Body of pancreas (tissue), 4 donors: ENCODE data around the gene NRARP.

Experiments
- CTCF ChIP-seq, 7 experiments: fragments of 450-650 bp in 4 of 7; fragments of 200-600 bp in 3 of 7; sonication (generic) in 3 of 7; IDR thresholded peaks; one replicate each; pipeline ENCODE4 v1.5.1; 2016 to 2019; ENCODE audit warnings: antibody characterized with exemption in 7 of 7
- POLR2A ChIP-seq, 3 donors: fragments of 450-650 bp; IDR thresholded peaks; one replicate each; pipeline ENCODE4 v1.6.1; 2016; ENCODE audit warnings: antibody characterized with exemption in 3 of 3, mild to moderate bottlenecking in 2 of 3

- TF ChIP-seq CTCF (IDR thresholded peaks at IDR 0.05) (no peak), POLR2A (IDR thresholded peaks at IDR 0.05) (no peak)
Observed at GRCh38 chr9:137317718-137318511, 15.8 kb upstream of the NRARP start.
